ENCODE data around the gene CD247.

Gene CD247

GRCh38 chr1:167476061-167476460 is 42.3 kb downstream of the CD247 start:
- no peaks in the 10 kb centered on the region for H3K36me3 ChIP-seq (ENCODE audit: control insufficient read depth in 2 of 2, insufficient read depth in 2 of 2, low read length in 2 of 2)

GRCh38 chr1:167474191-167474641 is 44.1 kb downstream of the CD247 start:
- Histone ChIP-seq H3K9ac (ENCODE audit: low read depth in 1 of 2, low read length in 2 of 2) (no peak overlapping the region), H3K4me1 (ENCODE audit: control insufficient read depth in 2 of 2, insufficient read depth in 2 of 2, low read length in 2 of 2) (no peaks in the 10 kb centered on the region), H3K36me3 (ENCODE audit: control insufficient read depth in 2 of 2, insufficient read depth in 2 of 2, low read length in 2 of 2) (no peaks in the 10 kb centered on the region), H3K9me3 (ENCODE audit: control insufficient read depth in 2 of 2, low read length in 2 of 2) (no peaks in the 10 kb centered on the region), H3K27ac (ENCODE audit: low read depth in 2 of 2, low read length in 2 of 2) (no peak overlapping the region), H3K27me3 (ENCODE audit: control insufficient read depth in 2 of 2, insufficient read depth in 2 of 2, low read length in 2 of 2) (no peaks in the 10 kb centered on the region), H3K4me3 (ENCODE audit: low read length in 2 of 2) (no peak overlapping the region)

More at GRCh38 chr1:167476061-167476460, 42.3 kb downstream of the CD247 start:
- H3K27ac ChIP-seq (ENCODE audit: low read depth in 2 of 2, low read length in 2 of 2): no peak overlapping the region
- H3K4me1 ChIP-seq (ENCODE audit: control insufficient read depth in 2 of 2, insufficient read depth in 2 of 2, low read length in 2 of 2): no peaks in the 10 kb centered on the region
- no peaks in the 10 kb centered on the region for H3K9me3 ChIP-seq (ENCODE audit: control insufficient read depth in 2 of 2, low read length in 2 of 2)
- no peak overlapping the region for H3K4me3 ChIP-seq (ENCODE audit: low read length in 2 of 2)
- no peaks in the 10 kb centered on the region for H3K27me3 ChIP-seq (ENCODE audit: control insufficient read depth in 2 of 2, insufficient read depth in 2 of 2, low read length in 2 of 2)
- no peak overlapping the region for H3K9ac ChIP-seq (ENCODE audit: low read depth in 1 of 2, low read length in 2 of 2)

- no peaks in the 10 kb centered on the region for H3K27me3 ChIP-seq (ENCODE audit: control insufficient read depth in 2 of 2, insufficient read depth in 2 of 2, low read length in 2 of 2)
- no peak overlapping the region for H3K27ac ChIP-seq (ENCODE audit: low read depth in 2 of 2, low read length in 2 of 2)
- no peak overlapping the region for H3K9ac ChIP-seq (ENCODE audit: low read depth in 1 of 2, low read length in 2 of 2)
- H3K9me3 ChIP-seq (ENCODE audit: control insufficient read depth in 2 of 2, low read length in 2 of 2): no peaks in the 10 kb centered on the region
- no peak overlapping the region for H3K4me3 ChIP-seq (ENCODE audit: low read length in 2 of 2)
- H3K4me1 ChIP-seq (ENCODE audit: control insufficient read depth in 2 of 2, insufficient read depth in 2 of 2, low read length in 2 of 2): no peaks in the 10 kb centered on the region
- H3K36me3 ChIP-seq (ENCODE audit: control insufficient read depth in 2 of 2, insufficient read depth in 2 of 2, low read length in 2 of 2): no peaks in the 10 kb centered on the region
Measured at GRCh38 chr1:167473761-167474160, 44.6 kb downstream of the CD247 start.

- Histone ChIP-seq H3K36me3 (ENCODE audit: control insufficient read depth in 2 of 2, insufficient read depth in 2 of 2, low read length in 2 of 2) (no peaks in the 10 kb centered on the region), H3K9ac (ENCODE audit: low read depth in 1 of 2, low read length in 2 of 2) (no peak overlapping the region), H3K9me3 (ENCODE audit: control insufficient read depth in 2 of 2, low read length in 2 of 2) (no peaks in the 10 kb centered on the region), H3K4me1 (ENCODE audit: control insufficient read depth in 2 of 2, insufficient read depth in 2 of 2, low read length in 2 of 2) (no peaks in the 10 kb centered on the region), H3K27ac (ENCODE audit: low read depth in 2 of 2, low read length in 2 of 2) (no peak overlapping the region), H3K27me3 (ENCODE audit: control insufficient read depth in 2 of 2, insufficient read depth in 2 of 2, low read length in 2 of 2) (no peaks in the 10 kb centered on the region), H3K4me3 (ENCODE audit: low read length in 2 of 2) (no peak overlapping the region)
Measured at GRCh38 chr1:167472752-167473521, 45.4 kb downstream of the CD247 start.

GRCh38 chr1:167471568-167471967 is 46.8 kb downstream of the CD247 start:
- H3K9ac ChIP-seq (ENCODE audit: low read depth in 1 of 2, low read length in 2 of 2): no peak overlapping the region
- H3K4me1 ChIP-seq (ENCODE audit: control insufficient read depth in 2 of 2, insufficient read depth in 2 of 2, low read length in 2 of 2): no peaks in the 10 kb centered on the region
- H3K36me3 ChIP-seq (ENCODE audit: control insufficient read depth in 2 of 2, insufficient read depth in 2 of 2, low read length in 2 of 2): no peaks in the 10 kb centered on the region
- H3K27ac ChIP-seq (ENCODE audit: low read depth in 2 of 2, low read length in 2 of 2): no peak overlapping the region
- no peak overlapping the region for H3K4me3 ChIP-seq (ENCODE audit: low read length in 2 of 2)
- H3K27me3 ChIP-seq (ENCODE audit: control insufficient read depth in 2 of 2, insufficient read depth in 2 of 2, low read length in 2 of 2): no peaks in the 10 kb centered on the region
- no peaks in the 10 kb centered on the region for H3K9me3 ChIP-seq (ENCODE audit: control insufficient read depth in 2 of 2, low read length in 2 of 2)

- Histone ChIP-seq H3K27ac (ENCODE audit: low read depth in 2 of 2, low read length in 2 of 2) (no peak overlapping the region), H3K36me3 (ENCODE audit: control insufficient read depth in 2 of 2, insufficient read depth in 2 of 2, low read length in 2 of 2) (no peaks in the 10 kb centered on the region), H3K27me3 (ENCODE audit: control insufficient read depth in 2 of 2, insufficient read depth in 2 of 2, low read length in 2 of 2) (no peaks in the 10 kb centered on the region), H3K9me3 (ENCODE audit: control insufficient read depth in 2 of 2, low read length in 2 of 2) (no peaks in the 10 kb centered on the region), H3K4me3 (ENCODE audit: low read length in 2 of 2) (no peak overlapping the region), H3K9ac (ENCODE audit: low read depth in 1 of 2, low read length in 2 of 2) (no peak overlapping the region), H3K4me1 (ENCODE audit: control insufficient read depth in 2 of 2, insufficient read depth in 2 of 2, low read length in 2 of 2) (no peaks in the 10 kb centered on the region)
Measured at GRCh38 chr1:167469280-167469965, 48.9 kb downstream of the CD247 start.

GRCh38 chr1:167467752-167468151 is 50.6 kb downstream of the CD247 start:
- Histone ChIP-seq H3K4me1 (ENCODE audit: control insufficient read depth in 2 of 2, insufficient read depth in 2 of 2, low read length in 2 of 2) (no peaks in the 10 kb centered on the region), H3K4me3 (ENCODE audit: low read length in 2 of 2) (no peak overlapping the region), H3K9ac (ENCODE audit: low read depth in 1 of 2, low read length in 2 of 2) (no peak overlapping the region), H3K9me3 (ENCODE audit: control insufficient read depth in 2 of 2, low read length in 2 of 2) (no peaks in the 10 kb centered on the region), H3K27me3 (ENCODE audit: control insufficient read depth in 2 of 2, insufficient read depth in 2 of 2, low read length in 2 of 2) (no peaks in the 10 kb centered on the region), H3K27ac (ENCODE audit: low read depth in 2 of 2, low read length in 2 of 2) (no peak overlapping the region), H3K36me3 (ENCODE audit: control insufficient read depth in 2 of 2, insufficient read depth in 2 of 2, low read length in 2 of 2) (no peaks in the 10 kb centered on the region)

GRCh38 chr1:167467126-167467710 is 51.1 kb downstream of the CD247 start:
- no peak overlapping the region for H3K9ac ChIP-seq (ENCODE audit: low read depth in 1 of 2, low read length in 2 of 2)
- H3K27ac ChIP-seq (ENCODE audit: low read depth in 2 of 2, low read length in 2 of 2): no peak overlapping the region
- no peaks in the 10 kb centered on the region for H3K9me3 ChIP-seq (ENCODE audit: control insufficient read depth in 2 of 2, low read length in 2 of 2)
- no peaks in the 10 kb centered on the region for H3K4me1 ChIP-seq (ENCODE audit: control insufficient read depth in 2 of 2, insufficient read depth in 2 of 2, low read length in 2 of 2)
- no peaks in the 10 kb centered on the region for H3K36me3 ChIP-seq (ENCODE audit: control insufficient read depth in 2 of 2, insufficient read depth in 2 of 2, low read length in 2 of 2)
- no peak overlapping the region for H3K4me3 ChIP-seq (ENCODE audit: low read length in 2 of 2)
- no peaks in the 10 kb centered on the region for H3K27me3 ChIP-seq (ENCODE audit: control insufficient read depth in 2 of 2, insufficient read depth in 2 of 2, low read length in 2 of 2)

- Histone ChIP-seq H3K9me3 (ENCODE audit: control insufficient read depth in 2 of 2, low read length in 2 of 2) (no peaks in the 10 kb centered on the region), H3K4me1 (ENCODE audit: control insufficient read depth in 2 of 2, insufficient read depth in 2 of 2, low read length in 2 of 2) (no peaks in the 10 kb centered on the region), H3K27ac (ENCODE audit: low read depth in 2 of 2, low read length in 2 of 2) (no peak overlapping the region), H3K27me3 (ENCODE audit: control insufficient read depth in 2 of 2, insufficient read depth in 2 of 2, low read length in 2 of 2) (no peaks in the 10 kb centered on the region), H3K36me3 (ENCODE audit: control insufficient read depth in 2 of 2, insufficient read depth in 2 of 2, low read length in 2 of 2) (no peaks in the 10 kb centered on the region), H3K9ac (ENCODE audit: low read depth in 1 of 2, low read length in 2 of 2) (no peak overlapping the region), H3K4me3 (ENCODE audit: low read length in 2 of 2) (no peak overlapping the region)
Measured at GRCh38 chr1:167465743-167466142, 52.6 kb downstream of the CD247 start.

GRCh38 chr1:167465018-167465417 is 53.3 kb downstream of the CD247 start:
- no peak overlapping the region for H3K27ac ChIP-seq (ENCODE audit: low read depth in 2 of 2, low read length in 2 of 2)
- H3K9me3 ChIP-seq (ENCODE audit: control insufficient read depth in 2 of 2, low read length in 2 of 2): no peaks in the 10 kb centered on the region
- H3K9ac ChIP-seq (ENCODE audit: low read depth in 1 of 2, low read length in 2 of 2): no peak overlapping the region
- no peaks in the 10 kb centered on the region for H3K4me1 ChIP-seq (ENCODE audit: control insufficient read depth in 2 of 2, insufficient read depth in 2 of 2, low read length in 2 of 2)
- no peaks in the 10 kb centered on the region for H3K36me3 ChIP-seq (ENCODE audit: control insufficient read depth in 2 of 2, insufficient read depth in 2 of 2, low read length in 2 of 2)
- no peaks in the 10 kb centered on the region for H3K27me3 ChIP-seq (ENCODE audit: control insufficient read depth in 2 of 2, insufficient read depth in 2 of 2, low read length in 2 of 2)
- no peak overlapping the region for H3K4me3 ChIP-seq (ENCODE audit: low read length in 2 of 2)
